ENCODE data around the gene CELF2.
A peak's percentile ranks its signal among the peaks of the same experiment; 100 is the strongest.

The CELF2 gene

DNA sequence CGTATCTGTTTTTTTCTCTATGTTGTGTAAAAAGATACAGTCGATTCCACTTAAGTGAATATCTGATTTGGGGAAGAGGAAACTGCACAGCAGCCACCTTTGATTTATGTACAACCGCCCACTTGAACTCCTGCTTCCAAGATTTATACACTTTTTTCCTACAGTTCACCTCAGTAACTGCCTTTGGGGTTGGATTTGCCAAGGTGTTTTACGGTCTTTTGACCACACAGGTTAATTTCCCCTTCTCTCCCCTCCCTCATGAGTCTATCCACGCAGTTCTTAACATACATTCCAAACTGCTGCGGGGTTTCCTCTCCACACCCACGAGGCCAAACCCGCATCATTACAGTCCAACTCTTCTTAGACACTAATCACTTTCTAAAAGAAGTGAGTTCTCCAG, 316.8 kb downstream of the CELF2 start:
- Histone ChIP-seq H3K9ac (ENCODE audit: low read depth, low read length, poor library complexity) (no peak overlapping the region), H4K91ac (ENCODE audit: low read depth, low read length, poor library complexity) (no peak overlapping the region), H3K27me3 (ENCODE audit: control insufficient read depth in 3 of 3, insufficient read depth in 3 of 3, low read depth in 1 of 3, low read length in 3 of 3) (no peaks in the 10 kb centered on the region), H3K4me3 (ENCODE audit: low read length in 2 of 2) (no peak overlapping the region), H4K8ac (ENCODE audit: low read depth, low read length) (no peak overlapping the region), H3K14ac (ENCODE audit: low read length) (no peak overlapping the region), H3K9me3 (replicated peaks in 1 of 2; ENCODE audit: control insufficient read depth in 2 of 2, insufficient read depth in 1 of 2, low read depth in 1 of 2, low read length in 2 of 2) (no peaks in the 10 kb centered on the region), H2AK5ac (ENCODE audit: low read depth, low read length) (no peak overlapping the region), H2BK5ac (ENCODE audit: low read length) (no peak overlapping the region), H3K23ac (ENCODE audit: low read depth, low read length, poor library complexity) (no peak overlapping the region), H3K27ac (replicated peaks; ENCODE audit: low read length) (no peak overlapping the region), H3K4me1 (ENCODE audit: control insufficient read depth in 2 of 2, insufficient read depth in 1 of 2, low read depth in 1 of 2, low read length in 2 of 2) (peaks cover 23 to 27% of the 10 kb centered on the region in 2 donors), H3K4ac (ENCODE audit: low read length) (no peak overlapping the region), H2AFZ (ENCODE audit: low read length) (no peak overlapping the region), H2BK12ac (ENCODE audit: low read length) (no peak overlapping the region), H3K36me3 (replicated peaks in 1 of 2; ENCODE audit: control insufficient read depth in 2 of 2, insufficient read depth in 2 of 2, low read length in 2 of 2) (no peaks in the 10 kb centered on the region), H3K18ac (ENCODE audit: low read length) (no peak overlapping the region), H2BK120ac (ENCODE audit: low read depth, low read length) (no peak overlapping the region), H2BK15ac (ENCODE audit: low read length) (no peak overlapping the region), H3K79me1 (ENCODE audit: low read depth, low read length) (no peaks in the 10 kb centered on the region), H3K4me2 (ENCODE audit: insufficient read depth, low read length, poor library complexity, severe bottlenecking) (no peak overlapping the region)
- DNase-seq (ENCODE audit: low spot score) = no peak
- whole genome bisulfite sequencing, 2 donors (ENCODE audit: extremely low coverage in 2 of 2, insufficient read length in 2 of 2, insufficient replicate concordance in 1 of 2) = no CpG with 5 or more reads among the region's 8 CpGs

DNA sequence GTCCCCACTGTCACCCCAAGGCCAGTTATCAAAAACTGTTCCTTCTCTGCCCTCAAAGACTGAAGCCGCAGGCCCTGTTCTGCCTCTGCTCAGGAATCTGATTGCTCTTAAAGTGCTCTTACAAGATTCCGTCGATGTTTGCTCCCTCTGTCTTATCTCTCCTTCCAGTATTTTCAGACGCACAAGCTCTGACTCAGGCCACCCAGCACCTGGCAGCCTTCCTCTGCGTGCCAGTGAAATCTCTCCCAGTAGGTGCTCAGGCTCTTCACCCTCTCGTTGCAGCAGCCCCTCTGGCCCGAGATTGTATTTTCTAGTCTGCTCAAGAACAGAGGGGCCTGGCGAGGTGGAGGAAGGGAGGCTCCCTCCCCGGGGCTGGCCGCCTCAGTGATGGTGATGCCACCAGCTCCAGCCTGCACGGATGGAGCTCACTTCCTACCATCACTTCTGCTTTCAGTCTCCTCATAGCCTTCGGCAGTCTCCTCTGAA, 317.5 kb downstream of the CELF2 start:
- Histone ChIP-seq H3K36me3 (replicated peaks in 1 of 2; ENCODE audit: control insufficient read depth in 2 of 2, insufficient read depth in 2 of 2, low read length in 2 of 2) (no peaks in the 10 kb centered on the region), H2AFZ (ENCODE audit: low read length) (no peak overlapping the region), H3K9me3 (replicated peaks in 1 of 2; ENCODE audit: control insufficient read depth in 2 of 2, insufficient read depth in 1 of 2, low read depth in 1 of 2, low read length in 2 of 2) (no peaks in the 10 kb centered on the region), H4K8ac (ENCODE audit: low read depth, low read length) (no peak overlapping the region), H3K27ac (replicated peaks; ENCODE audit: low read length) (no peak overlapping the region), H3K14ac (ENCODE audit: low read length) (no peak overlapping the region), H2BK12ac (ENCODE audit: low read length) (no peak overlapping the region), H4K91ac (ENCODE audit: low read depth, low read length, poor library complexity) (no peak overlapping the region), H3K18ac (ENCODE audit: low read length) (no peak overlapping the region), H3K4me1 (ENCODE audit: control insufficient read depth in 2 of 2, insufficient read depth in 1 of 2, low read depth in 1 of 2, low read length in 2 of 2) (peaks cover 24 to 26% of the 10 kb centered on the region in 2 donors), H3K23ac (ENCODE audit: low read depth, low read length, poor library complexity) (no peak overlapping the region), H2BK5ac (ENCODE audit: low read length) (no peak overlapping the region), H3K79me1 (ENCODE audit: low read depth, low read length) (no peaks in the 10 kb centered on the region), H3K4me2 (ENCODE audit: insufficient read depth, low read length, poor library complexity, severe bottlenecking) (no peak overlapping the region), H2BK120ac (ENCODE audit: low read depth, low read length) (no peak overlapping the region), H3K27me3 (ENCODE audit: control insufficient read depth in 3 of 3, insufficient read depth in 3 of 3, low read depth in 1 of 3, low read length in 3 of 3) (no peaks in the 10 kb centered on the region), H3K4ac (ENCODE audit: low read length) (no peak overlapping the region), H2BK15ac (ENCODE audit: low read length) (no peak overlapping the region), H2AK5ac (ENCODE audit: low read depth, low read length) (no peak overlapping the region), H3K4me3 (ENCODE audit: low read length in 2 of 2) (no peak overlapping the region), H3K9ac (ENCODE audit: low read depth, low read length, poor library complexity) (no peak overlapping the region)
- no peak for DNase-seq (ENCODE audit: low spot score)
- WGBS, 2 donors (ENCODE audit: extremely low coverage in 2 of 2, insufficient read length in 2 of 2, insufficient replicate concordance in 1 of 2) = no CpG with 5 or more reads among the region's 12 CpGs

DNA sequence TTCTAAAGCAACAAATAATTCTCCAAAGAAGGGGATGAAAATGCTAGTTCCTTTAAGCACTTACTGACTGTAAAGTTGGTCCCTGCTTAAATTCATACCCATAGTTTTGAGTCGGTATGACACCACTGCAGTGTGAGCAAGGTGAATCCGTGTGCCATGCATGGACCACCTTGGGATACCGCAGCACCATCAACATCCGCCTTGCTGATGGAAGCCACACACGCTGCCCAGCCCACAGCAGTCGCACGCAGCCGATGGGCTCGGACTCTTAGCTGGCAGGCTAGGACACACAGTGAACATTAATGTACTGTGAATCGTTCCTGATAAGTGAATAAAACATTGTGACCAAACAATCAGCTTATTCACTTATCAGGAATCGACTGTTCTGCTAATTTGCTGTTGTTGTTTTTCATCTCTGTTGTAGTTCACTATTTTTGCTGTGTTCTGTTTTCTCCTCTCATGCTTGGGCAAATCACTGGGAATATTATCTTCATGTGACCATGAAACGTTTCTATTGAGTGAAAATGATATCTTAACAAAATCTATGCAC, 318.3 kb downstream of the CELF2 start:
- H3K79me1 ChIP-seq (ENCODE audit: low read depth, low read length) = no peaks in the 10 kb centered on the region
- no peak overlapping the region for H3K23ac ChIP-seq (ENCODE audit: low read depth, low read length, poor library complexity)
- no peak overlapping the region for H3K14ac ChIP-seq (ENCODE audit: low read length)
- no peak overlapping the region for H3K4ac ChIP-seq (ENCODE audit: low read length)
- no peak overlapping the region for H3K4me3 ChIP-seq (ENCODE audit: low read length in 2 of 2)
- H3K9ac ChIP-seq (ENCODE audit: low read depth, low read length, poor library complexity) = peak overlapping the region; percentile 71
- WGBS, 2 donors (ENCODE audit: extremely low coverage in 2 of 2, insufficient read length in 2 of 2, insufficient replicate concordance in 1 of 2) = no CpG with 5 or more reads among the region's 12 CpGs
- H3K18ac ChIP-seq (ENCODE audit: low read length) = peak overlapping the region; percentile 31
- H2BK12ac ChIP-seq (ENCODE audit: low read length) = no peak overlapping the region
- H3K4me1 ChIP-seq (ENCODE audit: control insufficient read depth in 2 of 2, insufficient read depth in 1 of 2, low read depth in 1 of 2, low read length in 2 of 2) = peaks cover 22 to 26% of the 10 kb centered on the region in 2 donors
- no peak overlapping the region for H2AFZ ChIP-seq (ENCODE audit: low read length)
- no peak overlapping the region for H2BK15ac ChIP-seq (ENCODE audit: low read length)
- no peak overlapping the region for H3K4me2 ChIP-seq (ENCODE audit: insufficient read depth, low read length, poor library complexity, severe bottlenecking)
- no peak overlapping the region for H2AK5ac ChIP-seq (ENCODE audit: low read depth, low read length)
- no peak overlapping the region for H4K91ac ChIP-seq (ENCODE audit: low read depth, low read length, poor library complexity)
- no peak overlapping the region for H3K27ac ChIP-seq (replicated peaks; ENCODE audit: low read length)
- no peak for DNase-seq (ENCODE audit: low spot score)
- H4K8ac ChIP-seq (ENCODE audit: low read depth, low read length) = no peak overlapping the region
- H3K36me3 ChIP-seq (replicated peaks in 1 of 2; ENCODE audit: control insufficient read depth in 2 of 2, insufficient read depth in 2 of 2, low read length in 2 of 2) = no peaks in the 10 kb centered on the region
- H2BK5ac ChIP-seq (ENCODE audit: low read length) = no peak overlapping the region
- H3K9me3 ChIP-seq (replicated peaks in 1 of 2; ENCODE audit: control insufficient read depth in 2 of 2, insufficient read depth in 1 of 2, low read depth in 1 of 2, low read length in 2 of 2) = no peaks in the 10 kb centered on the region
- no peaks in the 10 kb centered on the region for H3K27me3 ChIP-seq (ENCODE audit: control insufficient read depth in 3 of 3, insufficient read depth in 3 of 3, low read depth in 1 of 3, low read length in 3 of 3)
- no peak overlapping the region for H2BK120ac ChIP-seq (ENCODE audit: low read depth, low read length)

DNA sequence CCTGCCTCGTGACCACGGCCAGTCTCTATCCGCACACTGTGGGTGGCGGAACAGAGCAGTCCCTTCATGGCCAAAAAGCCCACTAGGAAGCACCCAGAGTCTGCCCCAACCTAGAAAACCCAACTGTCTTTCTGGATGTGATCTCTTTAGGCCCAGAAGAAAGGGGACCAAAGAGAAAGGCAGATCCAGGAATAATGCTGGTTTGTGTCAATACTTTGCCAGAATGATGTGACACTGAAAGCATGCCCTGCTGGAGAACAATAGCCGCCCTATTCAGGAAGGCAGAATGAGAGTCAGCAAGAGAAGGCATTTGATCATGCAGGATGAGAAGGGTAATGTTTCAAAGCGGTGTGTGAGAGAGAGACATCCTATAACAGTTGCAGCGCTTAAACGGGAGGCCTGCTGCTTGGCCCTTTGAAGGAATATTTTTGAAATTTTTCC, 319.1 kb downstream of the CELF2 start:
- no CpG with 5 or more reads among the region's 8 CpGs for WGBS, 2 donors (ENCODE audit: extremely low coverage in 2 of 2, insufficient read length in 2 of 2, insufficient replicate concordance in 1 of 2)
- peak overlapping the region; percentile 50 for H2AFZ ChIP-seq (ENCODE audit: low read length)
- H3K23ac ChIP-seq (ENCODE audit: low read depth, low read length, poor library complexity) = no peak overlapping the region
- no peaks in the 10 kb centered on the region for H3K27me3 ChIP-seq (ENCODE audit: control insufficient read depth in 3 of 3, insufficient read depth in 3 of 3, low read depth in 1 of 3, low read length in 3 of 3)
- no peaks in the 10 kb centered on the region for H3K36me3 ChIP-seq (replicated peaks in 1 of 2; ENCODE audit: control insufficient read depth in 2 of 2, insufficient read depth in 2 of 2, low read length in 2 of 2)
- no peak overlapping the region for H3K9ac ChIP-seq (ENCODE audit: low read depth, low read length, poor library complexity)
- DNase-seq (ENCODE audit: low spot score) = peak; percentile 54
- no peak overlapping the region for H3K18ac ChIP-seq (ENCODE audit: low read length)
- H2BK5ac ChIP-seq (ENCODE audit: low read length) = no peak overlapping the region
- no peaks in the 10 kb centered on the region for H3K79me1 ChIP-seq (ENCODE audit: low read depth, low read length)
- no peak overlapping the region for H4K8ac ChIP-seq (ENCODE audit: low read depth, low read length)
- no peak overlapping the region for H2BK12ac ChIP-seq (ENCODE audit: low read length)
- H4K91ac ChIP-seq (ENCODE audit: low read depth, low read length, poor library complexity) = no peak overlapping the region
- H2BK120ac ChIP-seq (ENCODE audit: low read depth, low read length) = no peak overlapping the region
- H3K27ac ChIP-seq (replicated peaks; ENCODE audit: low read length) = no peak overlapping the region
- H2AK5ac ChIP-seq (ENCODE audit: low read depth, low read length) = no peak overlapping the region
- no peak overlapping the region for H3K14ac ChIP-seq (ENCODE audit: low read length)
- H3K4me1 ChIP-seq (ENCODE audit: control insufficient read depth in 2 of 2, insufficient read depth in 1 of 2, low read depth in 1 of 2, low read length in 2 of 2) = peaks cover 22 to 26% of the 10 kb centered on the region in 2 donors
- H3K4me3 ChIP-seq (ENCODE audit: low read length in 2 of 2) = no peak overlapping the region
- H3K4me2 ChIP-seq (ENCODE audit: insufficient read depth, low read length, poor library complexity, severe bottlenecking) = no peak overlapping the region
- H3K9me3 ChIP-seq (replicated peaks in 1 of 2; ENCODE audit: control insufficient read depth in 2 of 2, insufficient read depth in 1 of 2, low read depth in 1 of 2, low read length in 2 of 2) = no peaks in the 10 kb centered on the region
- no peak overlapping the region for H2BK15ac ChIP-seq (ENCODE audit: low read length)
- no peak overlapping the region for H3K4ac ChIP-seq (ENCODE audit: low read length)
